22Rv1 (cell line): ENCODE data around the gene PLCB3.

Experiments
- H3K27ac ChIP-seq: fragments of 450-650 bp; 2 replicates; pipeline ENCODE4 v1.5.1; 2017
- CTCF ChIP-seq: fragments of 450-650 bp; IDR thresholded peaks from 2 replicates; pipeline ENCODE4 v1.5.1; 2017; ENCODE audit warnings: mild to moderate bottlenecking
- ZFX ChIP-seq: fragments of 450-650 bp; IDR thresholded peaks from 2 replicates; pipeline ENCODE4 v1.6.1; 2017; ENCODE audit warnings: antibody characterized with exemption, borderline replicate concordance

Gene PLCB3

GRCh38 chr11:64316672-64317324, 65.5 kb downstream of the PLCB3 start:
- TF ChIP-seq ZFX (no peak), CTCF (peak; percentile 27)
- peak overlapping the region; percentile 98 for H3K27ac ChIP-seq

GRCh38 chr11:64317325-64317960, 66.1 kb downstream of the PLCB3 start, which contains the start of gene TRMT112:
Gene TRMT112, minus strand, starts transcription at chr11:64317559. Its CDS starts 33 bp downstream, at chr11:64317526.
- TF ChIP-seq CTCF (no peak), ZFX (no peak)
- peak within 1 kb of the TSS; percentile 98 for H3K27ac ChIP-seq

GRCh38 chr11:64317961-64318765, 66.8 kb downstream of the PLCB3 start, which contains the start of gene PRDX5:
Gene PRDX5, plus strand, starts transcription at chr11:64318121. Its CDS starts 95 bp downstream, at chr11:64318216.
- TF ChIP-seq ZFX, result no peak
- TF ChIP-seq CTCF, result peak; percentile 50
- peak within 1 kb of the TSS; percentile 98 for H3K27ac ChIP-seq
